ENCODE measurements around the gene PKHD1. TPM values are rescaled to one million over a fixed set of nuclear protein-coding genes. Genes with fewer than 3 reads are reported as not detected.

The PKHD1 gene
- total RNA-seq, 1 donor from 2014 or later = 1.6 TPM

GRCh38 chr6:52103623-52104022 lies 16.2 kb upstream of the PKHD1 start:
- H3K36me3 ChIP-seq (ENCODE audit: control insufficient read depth, insufficient read depth, low read length) = no peaks in the 10 kb centered on the region
- DNase-seq (ENCODE audit: low read depth) = no peak

GRCh38 chr6:52102405-52102804 lies 15.0 kb upstream of the PKHD1 start:
- H3K36me3 ChIP-seq (ENCODE audit: control insufficient read depth, insufficient read depth, low read length) = no peaks in the 10 kb centered on the region
- DNase-seq (ENCODE audit: low read depth) = no peak
- no peak for TF ChIP-seq CTCF (IDR thresholded peaks at IDR 0.05; ENCODE audit: insufficient read depth, low read length, poor library complexity, severe bottlenecking)
- H3K4me3 ChIP-seq (ENCODE audit: low read depth, low read length) = no peak overlapping the region
- no peaks in the 10 kb centered on the region for H3K27me3 ChIP-seq (ENCODE audit: control insufficient read depth, insufficient read depth, low read length)

More at GRCh38 chr6:52103623-52104022, 16.2 kb upstream of the PKHD1 start:
- H3K27me3 ChIP-seq (ENCODE audit: control insufficient read depth, insufficient read depth, low read length) = no peaks in the 10 kb centered on the region
- no peak overlapping the region for H3K4me3 ChIP-seq (ENCODE audit: low read depth, low read length)
- no peak for TF ChIP-seq CTCF (IDR thresholded peaks at IDR 0.05; ENCODE audit: insufficient read depth, low read length, poor library complexity, severe bottlenecking)

GRCh38 chr6:52098721-52099120 lies 11.3 kb upstream of the PKHD1 start:
- H3K27me3 ChIP-seq (ENCODE audit: control insufficient read depth, insufficient read depth, low read length) = no peaks in the 10 kb centered on the region
- H3K4me3 ChIP-seq (ENCODE audit: low read depth, low read length) = no peak overlapping the region
- H3K36me3 ChIP-seq (ENCODE audit: control insufficient read depth, insufficient read depth, low read length) = no peaks in the 10 kb centered on the region
- TF ChIP-seq CTCF (IDR thresholded peaks at IDR 0.05; ENCODE audit: insufficient read depth, low read length, poor library complexity, severe bottlenecking) = no peak
- DNase-seq (ENCODE audit: low read depth) = no peak

- no peak overlapping the region for H3K4me3 ChIP-seq (ENCODE audit: low read depth, low read length)
- TF ChIP-seq CTCF (IDR thresholded peaks at IDR 0.05; ENCODE audit: insufficient read depth, low read length, poor library complexity, severe bottlenecking) = no peak
- no peaks in the 10 kb centered on the region for H3K36me3 ChIP-seq (ENCODE audit: control insufficient read depth, insufficient read depth, low read length)
- H3K27me3 ChIP-seq (ENCODE audit: control insufficient read depth, insufficient read depth, low read length) = no peaks in the 10 kb centered on the region
- DNase-seq (ENCODE audit: low read depth) = no peak
These were observed 2.4 kb upstream of the PKHD1 start for GRCh38 chr6:52089758-52090348.

- no peak for DNase-seq (ENCODE audit: low read depth)
- Histone ChIP-seq H3K4me3 (ENCODE audit: low read depth, low read length) (peak overlapping the region; percentile 36), H3K27me3 (ENCODE audit: control insufficient read depth, insufficient read depth, low read length) (no peaks in the 10 kb centered on the region), H3K36me3 (ENCODE audit: control insufficient read depth, insufficient read depth, low read length) (no peaks in the 10 kb centered on the region)
- TF ChIP-seq CTCF (IDR thresholded peaks at IDR 0.05; ENCODE audit: insufficient read depth, low read length, poor library complexity, severe bottlenecking) = no peak
These were observed 672 bp downstream of the PKHD1 start for GRCh38 chr6:52086741-52087140.

- Histone ChIP-seq H3K36me3 (ENCODE audit: control insufficient read depth, insufficient read depth, low read length) (no peaks in the 10 kb centered on the region), H3K4me3 (ENCODE audit: low read depth, low read length) (no peak overlapping the region), H3K27me3 (ENCODE audit: control insufficient read depth, insufficient read depth, low read length) (no peaks in the 10 kb centered on the region)
- no peak for DNase-seq (ENCODE audit: low read depth)
- TF ChIP-seq CTCF (IDR thresholded peaks at IDR 0.05; ENCODE audit: insufficient read depth, low read length, poor library complexity, severe bottlenecking) = no peak
These were observed 6.2 kb downstream of the PKHD1 start for GRCh38 chr6:52081237-52081636.
